Kidney (tissue), 14 donors: Measurements from ENCODE around the gene EIF4E. TPM values are rescaled to one million over a fixed set of nuclear protein-coding genes. Genes with fewer than 3 reads are reported as not detected.

ENCODE experiments used
- DNase-seq, 5 donors: peaks; one replicate each; pipeline ENCODE4 v3.0.0-alpha.2; 2013 to 2020
- FAIRE-seq: peaks from 2 replicates; lab custom pipeline; 2012; peaks lifted over from hg19 to GRCh38; lab: Jason Lieb, UNC
- H3K27ac ChIP-seq, 2 donors: one replicate each; pipeline ENCODE4 v1.7.0; 2013; ENCODE audit warnings: low read depth in 2 of 2, low read length in 2 of 2, inconsistent platforms in 1 of 2
- H3K27me3 ChIP-seq: one replicate; pipeline ENCODE4 v1.7.1; 2013; ENCODE audit warnings: low read length, inconsistent platforms; ENCODE audit not compliant: control insufficient read depth, insufficient read depth
- H3K36me3 ChIP-seq, 3 donors: one replicate each; pipeline versions ENCODE4 v1.7.0 to v1.7.1; 2013; ENCODE audit warnings: low read length in 3 of 3, control low read depth in 1 of 3, inconsistent platforms in 1 of 3; ENCODE audit not compliant: insufficient read depth in 3 of 3, control insufficient read depth in 2 of 3
- H3K4me1 ChIP-seq, 3 donors: one replicate each; pipeline versions ENCODE4 v1.7.0 to v1.7.1; 2013; ENCODE audit warnings: low read length in 3 of 3, inconsistent platforms in 1 of 3, low read depth in 1 of 3; ENCODE audit not compliant: control insufficient read depth in 2 of 3, insufficient read depth in 2 of 3
- H3K4me3 ChIP-seq, 3 donors: one replicate each; pipeline versions ENCODE4 v1.7.0 to v1.8.1; 2013; ENCODE audit warnings: low read length in 3 of 3, control low read depth in 1 of 3, inconsistent platforms in 1 of 3
- H3K9ac ChIP-seq, 3 donors: one replicate each; pipeline versions ENCODE4 v1.7.0 to v1.7.1; 2013; ENCODE audit warnings: low read length in 3 of 3, control low read depth in 1 of 3, inconsistent platforms in 1 of 3
- H3K9me3 ChIP-seq, 3 donors: one replicate each; pipeline versions ENCODE4 v1.7.0 to v1.7.1; 2013; ENCODE audit warnings: low read length in 3 of 3, control low read depth in 1 of 3, inconsistent platforms in 1 of 3; ENCODE audit not compliant: control insufficient read depth in 2 of 3, insufficient read depth in 1 of 3
- CTCF ChIP-seq: IDR thresholded peaks from 3 replicates; pipeline ENCODE4 v1.5.1; 2012; ENCODE audit warnings: mild to moderate bottlenecking, moderate library complexity, borderline replicate concordance; ENCODE audit not compliant: insufficient read depth; ENCODE audit errors: extremely low read depth
- intact Hi-C: fragments of 100-400 bp; cut with DNase I; formaldehyde crosslinking; loops from one replicate; pipeline ENCODE4 v1.11.1; 2022
- polyA plus RNA-seq: library from polyadenylated mRNA; stranded (reverse); fragments of 350-450 nt; fragmentation: Illumina TruSeq; extraction: RNeasy Lipid Tissue Mini Kit (QIAGEN cat#74804); gene quantifications from one replicate; pipeline ENCODE4 v1.2.3, GENCODE V29; 2014; ENCODE audit warnings: low read depth, low replicate concordance; ENCODE audit not compliant: insufficient read depth
- total RNA-seq: library from RNA; stranded (reverse); fragmentation: NEBNext Ultra II Directional; extraction: Animal tissue kit (Norgen Biotek cat#: 25700); gene quantifications from one replicate; pipeline ENCODE4 v1.2.1, GENCODE V29; 2021
- donor health status: control.
- donor health status: control.
- donor health status: control.
- donor health status: control.
- donor health status: control.
- donor health status: DM: yes; HTN: yes; CAD: no.
- donor health status: Normal renal cell carcinoma (clear cell type).

The EIF4E gene
- total and polyA plus RNA-seq, 2 donors from 2014 or later: 52.3 to 63.2 TPM

GRCh38 chr4:98963538-98964433 lies 34.9 kb upstream of the EIF4E start:
- FAIRE-seq (no peak), DNase-seq (no peak)
- H3K9me3 ChIP-seq: no peaks in the 10 kb centered on the region
- intact Hi-C loops: no loop called here
- H3K27ac ChIP-seq: no peak overlapping the region
- no peaks in the 10 kb centered on the region for H3K36me3 ChIP-seq
- no peak overlapping the region for H3K4me3 ChIP-seq
- H3K4me1 ChIP-seq: no peaks in the 10 kb centered on the region
- no peaks in the 10 kb centered on the region for H3K27me3 ChIP-seq
- H3K9ac ChIP-seq: no peak overlapping the region
- no peak for TF ChIP-seq CTCF

- intact Hi-C loops: no loop called here
- Histone ChIP-seq H3K27me3 (no peaks in the 10 kb centered on the region), H3K36me3 (no peaks in the 10 kb centered on the region), H3K4me1 (no peaks in the 10 kb centered on the region), H3K27ac (no peak overlapping the region), H3K9ac (no peak overlapping the region), H3K9me3 (no peaks in the 10 kb centered on the region), H3K4me3 (no peak overlapping the region)
- TF ChIP-seq CTCF: no peak
- DNase-seq: no peak
- FAIRE-seq: no peak
Observed at GRCh38 chr4:98961770-98962169, 32.8 kb upstream of the EIF4E start.

GRCh38 chr4:98959411-98959810 lies 30.5 kb upstream of the EIF4E start:
- Histone ChIP-seq H3K4me1 (no peaks in the 10 kb centered on the region), H3K36me3 (no peaks in the 10 kb centered on the region), H3K9ac (no peak overlapping the region), H3K27me3 (no peaks in the 10 kb centered on the region), H3K9me3 (no peaks in the 10 kb centered on the region), H3K27ac (no peak overlapping the region), H3K4me3 (no peak overlapping the region)
- no peak for TF ChIP-seq CTCF
- FAIRE-seq (no peak), DNase-seq (no peak)
- intact Hi-C loops: no loop called here
